K562 treated with DMSO at 1 percent for 24 hours (cell line): Measurements from ENCODE around the gene PAQR4. TPM values are rescaled to one million over a fixed set of nuclear protein-coding genes. Genes with fewer than 3 reads are reported as not detected.

Experiments used
- total RNA-seq: library from RNA; unstranded; fragments of 300-600 nt; gene quantifications from 2 replicates; pipeline ENCODE4 v1.2.3, GENCODE V29; 2022; ENCODE audit warnings: low read depth; ENCODE audit not compliant: insufficient read depth

Gene PAQR4
- 25.2 and 30.8 TPM in 2 replicates for total RNA-seq

GRCh38 chr16:2968738-2969544 lies at the start of gene PAQR4:
TSS of gene PAQR4 (plus strand) at chr16:2969348. CDS start at chr16:2969675, 327 bp downstream.

GRCh38 chr16:2963723-2964474 lies 5.2 kb upstream of the PAQR4 start, which contains the start of gene KREMEN2:
TSS of gene KREMEN2 (plus strand) at chr16:2964275. CDS start at chr16:2964521, 246 bp downstream.

GRCh38 chr16:2980227-2981176 lies 11.4 kb downstream of the PAQR4 start, which contains the start of gene PKMYT1:
TSS of gene PKMYT1 (minus strand) at chr16:2980446. CDS start at chr16:2979657, 789 bp downstream.

GRCh38 chr16:3012828-3013420 lies 43.8 kb downstream of the PAQR4 start, which contains the start of gene CLDN9:
TSS of gene CLDN9 (plus strand) at chr16:3012923. CDS start at chr16:3013363, 440 bp downstream.

GRCh38 chr16:3017794-3018506 lies 48.8 kb downstream of the PAQR4 start, which contains the start of gene CLDN6:
TSS of gene CLDN6 (minus strand) at chr16:3018183. CDS start at chr16:3016021, 2,162 bp downstream.

GRCh38 chr16:3020247-3020603 lies 51.1 kb downstream of the PAQR4 start, which contains the start of gene TNFRSF12A:
TSS of gene TNFRSF12A (plus strand) at chr16:3020368. CDS start at chr16:3020398, 30 bp downstream.

Other genes with a start within 250 kb of the PAQR4 start
- 1.2 and 2.3 TPM in 2 replicates for gene PRSS27, start 249.1 kb upstream of the PAQR4 start, total RNA-seq
- 256 and 287 TPM in 2 replicates for gene SRRM2, start 216.7 kb upstream of the PAQR4 start, total RNA-seq
- gene ELOB, start 192.1 kb upstream of the PAQR4 start, total RNA-seq = 340 and 361 TPM in 2 replicates
- not detected in 2 replicates for gene PRSS33, start 181.8 kb upstream of the PAQR4 start, total RNA-seq
- gene PRSS41, start 170.9 kb upstream of the PAQR4 start, total RNA-seq = not detected in 2 replicates
- 74.1 and 76.0 TPM in 2 replicates for gene PRSS21, start 152.1 kb upstream of the PAQR4 start, total RNA-seq
- 0.71 and 1.5 TPM in 2 replicates for gene ZG16B, start 139.0 kb upstream of the PAQR4 start, total RNA-seq
- not detected in 2 replicates for gene PRSS22, start 111.2 kb upstream of the PAQR4 start, total RNA-seq
- 107 TPM in 2 replicates for gene FLYWCH2, start 86.1 kb upstream of the PAQR4 start, total RNA-seq
- gene FLYWCH1, start 57.4 kb upstream of the PAQR4 start, total RNA-seq = 46.3 and 51.2 TPM in 2 replicates
- gene KREMEN2, start 5.1 kb upstream of the PAQR4 start, total RNA-seq = 1.3 and 2.2 TPM in 2 replicates
- 168 and 199 TPM in 2 replicates for gene PKMYT1, start 11.1 kb downstream of the PAQR4 start, total RNA-seq
- gene CLDN9, start 43.6 kb downstream of the PAQR4 start, total RNA-seq = 4.3 and 4.5 TPM in 2 replicates
- gene CLDN6, start 48.8 kb downstream of the PAQR4 start, total RNA-seq = 0.65 and 0.76 TPM in 2 replicates
- 41.1 and 48.6 TPM in 2 replicates for gene TNFRSF12A, start 51.0 kb downstream of the PAQR4 start, total RNA-seq
- gene HCFC1R1, start 54.6 kb downstream of the PAQR4 start, total RNA-seq = 37.4 and 38.2 TPM in 2 replicates
- gene THOC6, start 54.7 kb downstream of the PAQR4 start, total RNA-seq = 41.2 and 42.6 TPM in 2 replicates
- gene BICDL2, start 67.6 kb downstream of the PAQR4 start, total RNA-seq = not detected in 2 replicates
- gene MMP25, start 77.2 kb downstream of the PAQR4 start, total RNA-seq = 0.31 and 1.0 TPM in 2 replicates
- 49.1 and 56.4 TPM in 2 replicates for gene IL32, start 96.3 kb downstream of the PAQR4 start, total RNA-seq
- gene ZSCAN10, start 129.9 kb downstream of the PAQR4 start, total RNA-seq = not detected in 2 replicates
- 33.8 and 35.1 TPM in 2 replicates for gene ZNF205, start 143.2 kb downstream of the PAQR4 start, total RNA-seq
- 27.1 and 27.7 TPM in 2 replicates for gene ZNF213, start 165.7 kb downstream of the PAQR4 start, total RNA-seq
- gene OR1F1, start 218.9 kb downstream of the PAQR4 start, total RNA-seq = not detected in 2 replicates